Hematopoietic multipotent progenitor cell treated with erythropoietin and hydrocortisone succinate and interleukin-3 and kit ligand, for 15 days (in vitro differentiated cells): ENCODE results near the gene SH3BP1.
A peak's percentile ranks its signal among the peaks of the same experiment; 100 is the strongest.
"Not testable (repeated sequence)": the region's sequence is repeated elsewhere in the genome, so short reads cannot be mapped to it uniquely, and the experiment has no call there.

Source experiments
- DNase-seq: peaks from one replicate; pipeline ENCODE4 v3.0.0-alpha.2; 2015; ENCODE audit warnings: low spot score

The SH3BP1 gene

DNA sequence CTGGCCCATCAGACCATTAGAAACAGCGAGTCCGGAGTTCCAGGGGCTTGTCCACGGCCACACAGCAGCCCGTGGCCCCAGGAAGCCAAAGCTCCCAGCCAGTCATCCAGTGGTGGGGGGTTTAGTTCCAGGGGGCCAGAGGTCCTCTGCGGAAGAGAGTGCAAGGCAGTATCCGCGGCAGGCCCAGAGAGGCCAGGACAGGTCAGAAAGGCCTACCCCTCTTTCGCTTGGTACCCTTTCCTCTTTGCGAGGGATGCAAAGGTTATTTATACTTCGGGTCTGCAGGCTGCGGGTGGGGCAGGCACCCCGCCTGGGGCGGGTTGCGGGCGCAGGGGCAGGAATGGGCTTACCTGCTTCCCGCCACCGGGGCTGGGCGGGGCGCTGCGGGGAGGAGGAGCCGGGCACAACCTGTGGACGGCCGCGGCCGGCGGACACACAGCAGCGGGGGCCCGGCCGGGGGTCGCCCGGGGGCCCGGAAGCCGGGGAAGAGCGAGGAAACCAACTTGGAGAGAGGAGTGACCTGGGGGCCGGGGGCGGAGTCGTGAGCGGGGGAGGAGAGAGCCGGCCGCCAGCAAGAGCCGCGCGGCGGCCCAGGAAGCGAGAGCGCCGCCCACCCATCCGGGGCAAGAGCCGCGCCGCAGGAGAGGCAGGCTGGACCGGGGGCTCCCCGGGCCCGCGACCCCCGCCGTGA lies at the start of gene SH3BP1:
Gene SH3BP1 (plus strand): TSS at position 600 of the 691 bp plus-strand sequence. CDS start 119 bp downstream, outside the sequence.
- DNase-seq: no peak

- DNase-seq: not testable (repeated sequence)
Observed at GRCh38 chr22:37591081-37591480, 48.4 kb upstream of the SH3BP1 start.

DNA sequence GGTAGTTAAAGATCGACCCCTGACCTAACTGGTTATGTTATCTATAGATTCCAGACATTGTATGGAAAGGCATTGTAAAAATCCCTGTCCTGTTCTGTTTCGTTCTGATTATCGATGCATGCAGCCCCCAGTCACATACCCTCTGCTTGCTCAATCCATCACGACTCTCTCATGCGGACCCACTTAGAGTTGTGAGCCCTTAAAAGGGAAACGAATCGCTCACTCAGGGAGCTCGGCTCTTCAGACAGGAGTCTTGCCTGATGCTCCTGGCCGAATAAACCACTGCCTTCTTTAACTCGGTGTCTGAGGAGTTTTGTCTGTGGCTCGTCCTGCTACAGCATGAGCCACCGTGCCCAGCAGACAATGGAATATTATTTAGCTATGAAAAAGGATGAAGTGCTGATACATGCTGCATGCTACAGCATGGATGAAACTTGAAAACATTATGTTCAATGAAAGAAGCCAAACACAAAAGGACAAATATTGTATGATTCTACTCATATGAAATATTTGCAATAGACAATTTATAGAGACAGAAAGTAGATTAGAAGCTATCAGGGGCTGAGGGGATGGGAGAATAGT lies 47.6 kb upstream of the SH3BP1 start:
- no peak for DNase-seq

GRCh38 chr22:37594237-37594636 lies 45.2 kb upstream of the SH3BP1 start:
- no peak for DNase-seq

DNA sequence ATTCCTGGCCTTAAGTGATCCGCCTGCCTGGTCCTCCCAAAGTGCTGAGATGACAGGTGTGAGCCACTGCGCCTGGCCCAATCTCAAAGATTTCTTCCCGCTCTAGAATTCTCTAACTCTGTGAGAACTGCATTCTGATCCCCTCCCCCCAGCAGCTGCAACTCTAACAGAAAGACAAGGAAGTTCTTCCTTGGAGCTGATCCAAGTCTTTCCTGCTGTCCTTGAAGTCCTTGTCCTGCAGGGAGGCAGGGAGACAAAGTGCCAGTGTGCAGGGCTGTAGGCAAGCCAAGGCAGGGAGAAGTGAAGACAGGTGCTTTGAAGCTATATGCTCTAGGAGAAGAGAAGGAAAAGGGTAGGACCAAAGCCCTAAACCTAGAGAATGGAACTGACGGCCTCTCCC lies 40.3 kb upstream of the SH3BP1 start:
- DNase-seq: no peak

DNA sequence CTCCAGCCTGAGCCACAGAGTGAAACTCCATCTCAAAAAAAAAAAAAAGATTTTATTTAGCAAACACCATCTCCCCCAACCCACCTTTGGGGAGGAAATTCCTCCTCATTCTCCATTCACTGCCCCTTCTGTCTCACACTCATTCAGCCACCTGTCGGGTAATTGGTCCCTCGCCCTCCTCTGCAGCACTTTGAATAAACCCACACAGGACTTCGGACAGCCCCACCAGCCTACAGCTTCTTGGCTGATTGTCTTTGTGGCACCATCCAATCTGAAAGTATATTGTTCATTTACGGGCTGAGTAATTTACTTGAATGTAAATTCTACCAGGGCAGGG lies 38.3 kb upstream of the SH3BP1 start:
- no peak for DNase-seq

DNA sequence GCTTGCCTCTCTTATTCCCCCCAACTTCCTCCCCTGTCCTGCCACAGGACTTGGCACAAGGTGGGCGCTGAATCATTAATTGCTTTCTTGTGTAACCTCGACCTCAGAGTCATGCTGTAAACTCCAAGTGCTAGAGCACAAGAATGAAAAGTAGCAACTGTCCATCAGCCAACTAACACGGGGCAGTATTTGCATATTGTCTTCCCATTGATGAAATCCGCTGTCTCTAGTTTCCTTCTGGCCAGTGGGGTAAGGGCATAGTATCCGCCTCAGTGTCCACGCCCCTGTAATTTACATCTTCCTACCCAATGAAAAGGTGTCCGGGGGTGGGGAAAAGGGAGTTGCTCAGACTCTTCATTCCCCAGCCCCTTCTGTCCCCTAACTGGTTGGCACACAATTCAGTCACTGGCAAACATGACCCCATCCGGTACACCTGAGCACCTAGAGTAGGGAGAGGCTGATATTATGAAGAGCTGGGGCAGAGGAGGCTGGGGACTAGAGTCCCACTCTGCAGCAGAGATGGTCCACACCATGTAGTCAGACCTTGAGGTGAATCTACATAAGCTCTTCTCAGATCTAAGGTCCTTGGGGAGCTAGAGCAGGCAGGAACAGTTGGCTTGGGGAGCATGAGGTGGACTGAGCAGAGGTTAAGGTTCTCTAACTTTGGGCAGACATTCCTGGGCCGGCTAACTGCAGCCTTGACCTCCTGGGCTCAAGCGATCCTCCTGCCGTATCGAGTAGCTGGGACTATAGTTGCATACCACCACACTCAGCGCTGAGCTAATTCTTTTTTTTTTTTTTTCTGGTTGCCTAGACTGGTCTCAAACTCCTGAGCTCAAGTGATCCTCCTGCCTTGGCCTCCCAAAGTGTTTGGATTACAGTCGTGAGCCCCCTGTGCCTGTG lies 37.7 kb upstream of the SH3BP1 start:
- no peak for DNase-seq

GRCh38 chr22:37602546-37603277 lies 36.8 kb upstream of the SH3BP1 start:
- not testable (repeated sequence) for DNase-seq

GRCh38 chr22:37604074-37604473 lies 35.4 kb upstream of the SH3BP1 start:
- DNase-seq: no peak

- no peak for DNase-seq
Observed at GRCh38 chr22:37604875-37605274, 34.6 kb upstream of the SH3BP1 start.

- peak; percentile 83 for DNase-seq
Observed at GRCh38 chr22:37607010-37607934, 32.2 kb upstream of the SH3BP1 start.

GRCh38 chr22:37607935-37608476 lies 31.5 kb upstream of the SH3BP1 start:
- DNase-seq: no peak

GRCh38 chr22:37608477-37609239 lies 30.8 kb upstream of the SH3BP1 start, which contains the start of gene GGA1:
Gene GGA1, plus strand, starts transcription at chr22:37608834. Its CDS starts 27 bp downstream, at chr22:37608861.
- peak; percentile 92 for DNase-seq

- peak; percentile 20 for DNase-seq
Observed at GRCh38 chr22:37609240-37610152, 30.0 kb upstream of the SH3BP1 start.

DNA sequence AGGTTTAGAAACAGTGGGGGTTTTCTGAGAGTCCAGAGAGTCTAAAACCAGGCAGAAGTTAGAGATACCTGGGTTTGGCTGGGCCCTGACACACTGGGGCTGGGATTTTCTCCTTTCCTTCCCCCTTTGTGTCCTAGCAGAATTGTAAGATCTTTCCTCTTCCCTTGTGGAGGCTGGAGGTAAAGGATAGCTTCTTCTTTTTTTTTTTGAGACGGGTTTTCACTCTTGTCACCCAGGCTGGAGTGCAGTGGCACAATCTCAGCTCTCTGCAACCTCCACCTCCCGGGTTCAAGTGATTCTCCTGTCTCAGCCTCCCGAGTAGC lies 29.4 kb upstream of the SH3BP1 start:
- DNase-seq: not testable (repeated sequence)

DNA sequence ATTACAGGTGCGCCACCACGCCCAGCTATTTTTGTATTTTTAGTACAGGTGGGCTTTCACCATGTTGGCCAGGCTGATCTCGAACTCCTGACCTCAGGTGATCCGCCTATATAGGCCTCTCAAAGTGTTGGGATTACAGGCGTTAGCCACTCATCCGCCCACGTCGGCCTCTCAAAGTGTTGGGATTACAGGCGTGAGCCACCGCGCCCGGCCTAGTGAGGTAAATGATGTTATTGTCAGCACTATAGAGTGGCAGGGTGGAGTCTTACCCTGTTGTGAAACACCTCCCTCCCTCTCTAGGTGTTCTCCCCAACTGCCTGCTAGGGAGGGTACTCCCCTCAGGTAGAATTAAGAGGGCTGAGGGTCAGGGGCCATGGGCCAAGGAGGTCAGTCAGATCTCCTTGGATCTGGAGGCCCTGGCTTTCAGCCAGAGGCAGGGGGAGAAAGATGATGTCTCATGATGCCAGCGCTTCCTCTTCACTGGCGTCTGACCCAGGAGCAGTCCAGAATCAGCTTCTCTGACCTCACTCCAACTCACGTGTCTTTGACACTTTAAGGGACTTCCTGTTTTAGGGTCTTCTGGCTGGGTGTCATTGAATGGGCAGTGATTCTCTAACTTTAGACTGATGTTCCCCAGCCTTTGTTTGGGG lies 28.9 kb upstream of the SH3BP1 start:
- DNase-seq: no peak

DNA sequence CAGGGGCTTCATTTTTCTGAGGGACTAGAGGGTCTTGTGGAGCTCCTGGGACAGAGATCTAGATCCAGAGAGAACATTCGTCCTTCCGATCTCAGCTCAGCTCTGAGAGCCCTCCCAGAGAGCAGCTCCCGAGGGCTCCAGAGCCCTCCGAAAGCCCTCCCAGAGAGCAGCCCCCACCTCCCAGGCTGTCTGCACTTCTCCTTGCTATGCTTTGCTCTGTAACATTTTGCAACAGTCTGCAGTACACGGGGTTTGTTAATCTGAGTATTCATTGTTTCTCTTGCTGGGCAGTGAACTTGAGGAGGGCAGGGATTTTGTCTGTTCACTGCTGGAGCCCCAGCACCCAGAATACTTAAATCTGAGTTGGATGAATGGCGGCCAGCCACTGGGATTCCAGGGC lies 28.3 kb upstream of the SH3BP1 start:
- no peak for DNase-seq
